HG02623 (cell line): Measurements from ENCODE around the gene MS4A10.
A peak's percentile ranks its signal among the peaks of the same experiment; 100 is the strongest.
"Not testable (repeated sequence)": the region's sequence is repeated elsewhere in the genome, so short reads cannot be mapped to it uniquely, and the experiment has no call there.

Experiments
- ATAC-seq: cut with Tn5 transposase; IDR thresholded peaks from one replicate; pipeline ENCODE4 v1.9.1; 2021; ENCODE audit warnings: moderate library complexity; ENCODE audit not compliant: unreplicated experiment

MS4A10 gene

GRCh38 chr11:60785136-60785535 lies at the start of gene MS4A10:
TSS of gene MS4A10 (plus strand) at chr11:60785333. CDS start at chr11:60790336, 5,003 bp downstream.
- no peak for ATAC-seq

- ATAC-seq: no peak
Measured at GRCh38 chr11:60739114-60739513, 46.0 kb upstream of the MS4A10 start.

- no peak for ATAC-seq
Measured at GRCh38 chr11:60740573-60740972, 44.6 kb upstream of the MS4A10 start.

- no peak for ATAC-seq
Measured at GRCh38 chr11:60741421-60741820, 43.7 kb upstream of the MS4A10 start.

GRCh38 chr11:60743058-60743457 lies 42.1 kb upstream of the MS4A10 start:
- ATAC-seq: no peak

GRCh38 chr11:60744114-60744513 lies 41.0 kb upstream of the MS4A10 start:
- no peak for ATAC-seq

- ATAC-seq: no peak
Measured at GRCh38 chr11:60747359-60747873, 37.7 kb upstream of the MS4A10 start.

GRCh38 chr11:60748225-60748624 lies 36.9 kb upstream of the MS4A10 start:
- no peak for ATAC-seq

GRCh38 chr11:60748821-60749220 lies 36.3 kb upstream of the MS4A10 start:
- ATAC-seq: no peak

- no peak for ATAC-seq
Measured at GRCh38 chr11:60750911-60751310, 34.2 kb upstream of the MS4A10 start.

- ATAC-seq: no peak
Measured at GRCh38 chr11:60753309-60753708, 31.8 kb upstream of the MS4A10 start.

GRCh38 chr11:60754887-60755286 lies 30.2 kb upstream of the MS4A10 start:
- ATAC-seq: no peak

GRCh38 chr11:60756307-60757032 lies 28.7 kb upstream of the MS4A10 start, which contains the start of gene MS4A15:
TSS of gene MS4A15 (plus strand) at chr11:60756867. CDS start at chr11:60763734, 6,867 bp downstream.
- no peak for ATAC-seq

- ATAC-seq: no peak
Measured at GRCh38 chr11:60757231-60757800, 27.8 kb upstream of the MS4A10 start.

- not testable (repeated sequence) for ATAC-seq
Measured at GRCh38 chr11:60758671-60759070, 26.5 kb upstream of the MS4A10 start.

- not testable (repeated sequence) for ATAC-seq
Measured at GRCh38 chr11:60759438-60760225, 25.5 kb upstream of the MS4A10 start.

- no peak for ATAC-seq
Measured at GRCh38 chr11:60761436-60762190, 23.5 kb upstream of the MS4A10 start.

- ATAC-seq: peak; percentile 57
Measured at GRCh38 chr11:60762851-60763691, 22.1 kb upstream of the MS4A10 start.

- no peak for ATAC-seq
Measured at GRCh38 chr11:60763692-60764369, 21.3 kb upstream of the MS4A10 start.
